CD4-positive, alpha-beta T cell treated with Interleukin-17A for 4 hours (primary cell): ENCODE data around the gene KLF13.

Experiments
- DNase-seq: peaks from one replicate; pipeline ENCODE4 v3.0.0-alpha.2; 2020; ENCODE audit warnings: mixed read lengths

KLF13 gene

GRCh38 chr15:31365655-31366127 lies 39.1 kb downstream of the KLF13 start:
- peak; percentile 86 for DNase-seq

- no peak for DNase-seq
Observed at GRCh38 chr15:31366169-31366734, 39.6 kb downstream of the KLF13 start.

- DNase-seq = no peak
Observed at GRCh38 chr15:31367021-31367729, 40.5 kb downstream of the KLF13 start.

- peak; percentile 46 for DNase-seq
Observed at GRCh38 chr15:31367730-31368344, 41.2 kb downstream of the KLF13 start.

GRCh38 chr15:31369727-31370126 lies 43.1 kb downstream of the KLF13 start:
- peak; percentile 46 for DNase-seq

- no peak for DNase-seq
Observed at GRCh38 chr15:31371520-31372240, 45.0 kb downstream of the KLF13 start.

GRCh38 chr15:31372635-31373091 lies 46.0 kb downstream of the KLF13 start:
- DNase-seq = no peak

- no peak for DNase-seq
Observed at GRCh38 chr15:31373096-31373865, 46.6 kb downstream of the KLF13 start.

GRCh38 chr15:31373970-31374369 lies 47.3 kb downstream of the KLF13 start:
- no peak for DNase-seq

- DNase-seq = no peak
Observed at GRCh38 chr15:31374489-31374888, 47.9 kb downstream of the KLF13 start.

GRCh38 chr15:31374986-31375385 lies 48.4 kb downstream of the KLF13 start:
- no peak for DNase-seq

GRCh38 chr15:31375772-31376171 lies 49.1 kb downstream of the KLF13 start:
- no peak for DNase-seq

- DNase-seq = no peak
Observed at GRCh38 chr15:31376511-31376910, 49.9 kb downstream of the KLF13 start.

GRCh38 chr15:31377030-31377429 lies 50.4 kb downstream of the KLF13 start:
- DNase-seq = no peak

- DNase-seq = no peak
Observed at GRCh38 chr15:31378363-31378903, 51.8 kb downstream of the KLF13 start.

- DNase-seq = no peak
Observed at GRCh38 chr15:31379042-31379441, 52.4 kb downstream of the KLF13 start.

- no peak for DNase-seq
Observed at GRCh38 chr15:31379577-31379976, 52.9 kb downstream of the KLF13 start.

- no peak for DNase-seq
Observed at GRCh38 chr15:31381801-31382712, 55.4 kb downstream of the KLF13 start.

GRCh38 chr15:31382713-31383045 lies 56.0 kb downstream of the KLF13 start:
- DNase-seq = no peak

- DNase-seq = no peak
Observed at GRCh38 chr15:31383139-31383538, 56.5 kb downstream of the KLF13 start.

GRCh38 chr15:31384568-31384967 lies 57.9 kb downstream of the KLF13 start:
- peak; percentile 4 for DNase-seq
